Activated CD8-positive, alpha-beta T cell treated with anti-CD3 and anti-CD28 coated beads for 36 hours (primary cell): ENCODE data around the gene LIPJ. TPM values are rescaled to one million over a fixed set of nuclear protein-coding genes. Genes with fewer than 3 reads are reported as not detected.

ENCODE experiments used
- ATAC-seq: fragments of 200-7000 bp; cut with Tn5 transposase; one replicate; pipeline ENCODE4 v1.10.0; 2021; ENCODE audit warnings: mild to moderate bottlenecking, moderate library complexity
- CTCF ChIA-PET: fragments of 350-600 bp; sonication (Branson Sonifier 250); formaldehyde crosslinking; loops from one replicate; lab custom pipeline; 2021; ENCODE audit warnings: antibody characterized with exemption; lab: Charles Lee
- POLR2A ChIA-PET: fragments of 350-600 bp; sonication (Branson Sonifier 250); formaldehyde crosslinking; loops from one replicate; lab custom pipeline; 2021; ENCODE audit warnings: antibody characterized with exemption; lab: Charles Lee
- DNase-seq: peaks from one replicate; pipeline ENCODE4 v3.0.0-alpha.2; 2020
- H3K27ac Mint-ChIP-seq: one replicate; pipeline ENCODE4 v1.8.0; 2021; ENCODE audit warnings: mild to moderate bottlenecking, mixed read lengths
- H3K27me3 Mint-ChIP-seq: one replicate; pipeline ENCODE4 v1.8.0; 2021; ENCODE audit warnings: mixed read lengths
- H3K36me3 Mint-ChIP-seq: one replicate; pipeline ENCODE4 v1.8.0; 2021; ENCODE audit warnings: low read depth, mixed read lengths
- H3K4me1 Mint-ChIP-seq: one replicate; pipeline ENCODE4 v1.8.0; 2021; ENCODE audit warnings: low read depth, mixed read lengths
- H3K4me3 Mint-ChIP-seq: one replicate; pipeline ENCODE4 v1.8.0; 2021; ENCODE audit warnings: mild to moderate bottlenecking, moderate library complexity, mixed read lengths
- H3K9me3 Mint-ChIP-seq: one replicate; pipeline ENCODE4 v1.8.0; 2021; ENCODE audit warnings: mixed read lengths
- intact Hi-C: fragments of 100-400 bp; cut with micrococcal nuclease; formaldehyde crosslinking; loops from one replicate; pipeline ENCODE4 v1.10.0; 2022
- total RNA-seq, 2 experiments: library from RNA; stranded (reverse); gene quantifications; one replicate each; pipeline ENCODE4 v1.2.3, GENCODE V29; 2021
- TF ChIP-seq, protein P1 (sequence below): fragments of 200-600 bp; IDR thresholded peaks from one replicate; pipeline ENCODE4 v1.8.0; 2022; ENCODE audit warnings: antibody characterized with exemption, mild to moderate bottlenecking

Gene LIPJ, protein sequence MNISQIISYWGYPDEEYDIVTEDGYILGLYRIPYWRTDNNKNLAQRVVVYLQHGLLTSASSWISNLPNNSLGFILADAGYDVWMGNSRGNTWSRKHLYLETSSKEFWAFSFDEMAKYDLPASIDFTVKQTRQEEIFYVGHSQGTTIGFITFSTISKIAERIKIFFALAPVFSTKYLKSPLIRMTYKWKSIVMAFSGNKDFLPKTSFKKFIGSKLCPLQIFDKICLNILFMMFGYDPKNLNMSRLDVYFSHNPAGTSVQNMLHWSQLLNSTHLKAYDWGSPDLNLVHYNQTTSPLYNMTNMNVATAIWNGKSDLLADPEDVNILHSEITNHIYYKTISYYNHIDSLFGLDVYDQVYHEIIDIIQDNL
- not detected for total RNA-seq

GRCh38 chr10:88586462-88586861 is at the start of gene LIPJ:
Gene LIPJ, plus strand, starts transcription at chr10:88586762. Its CDS starts 3,926 bp downstream, at chr10:88590688.
- TF ChIP-seq, protein P1, sequence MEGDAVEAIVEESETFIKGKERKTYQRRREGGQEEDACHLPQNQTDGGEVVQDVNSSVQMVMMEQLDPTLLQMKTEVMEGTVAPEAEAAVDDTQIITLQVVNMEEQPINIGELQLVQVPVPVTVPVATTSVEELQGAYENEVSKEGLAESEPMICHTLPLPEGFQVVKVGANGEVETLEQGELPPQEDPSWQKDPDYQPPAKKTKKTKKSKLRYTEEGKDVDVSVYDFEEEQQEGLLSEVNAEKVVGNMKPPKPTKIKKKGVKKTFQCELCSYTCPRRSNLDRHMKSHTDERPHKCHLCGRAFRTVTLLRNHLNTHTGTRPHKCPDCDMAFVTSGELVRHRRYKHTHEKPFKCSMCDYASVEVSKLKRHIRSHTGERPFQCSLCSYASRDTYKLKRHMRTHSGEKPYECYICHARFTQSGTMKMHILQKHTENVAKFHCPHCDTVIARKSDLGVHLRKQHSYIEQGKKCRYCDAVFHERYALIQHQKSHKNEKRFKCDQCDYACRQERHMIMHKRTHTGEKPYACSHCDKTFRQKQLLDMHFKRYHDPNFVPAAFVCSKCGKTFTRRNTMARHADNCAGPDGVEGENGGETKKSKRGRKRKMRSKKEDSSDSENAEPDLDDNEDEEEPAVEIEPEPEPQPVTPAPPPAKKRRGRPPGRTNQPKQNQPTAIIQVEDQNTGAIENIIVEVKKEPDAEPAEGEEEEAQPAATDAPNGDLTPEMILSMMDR: no peak
- intact Hi-C loops: no loop called here
- Mint-ChIP-seq H3K27me3 (peaks cover 5% of the 10 kb centered on the region), H3K4me3 (no peak within 1 kb of the TSS), H3K9me3 (peaks cover 1% of the 10 kb centered on the region), H3K4me1 (peaks cover 11% of the 10 kb centered on the region), H3K27ac (no peak within 1 kb of the TSS), H3K36me3 (peaks cover 2% of the 10 kb centered on the region)
- no peak for DNase-seq
- ChIA-PET CTCF (no interaction called here), POLR2A (no interaction called here)
- ATAC-seq: no peak

DNA sequence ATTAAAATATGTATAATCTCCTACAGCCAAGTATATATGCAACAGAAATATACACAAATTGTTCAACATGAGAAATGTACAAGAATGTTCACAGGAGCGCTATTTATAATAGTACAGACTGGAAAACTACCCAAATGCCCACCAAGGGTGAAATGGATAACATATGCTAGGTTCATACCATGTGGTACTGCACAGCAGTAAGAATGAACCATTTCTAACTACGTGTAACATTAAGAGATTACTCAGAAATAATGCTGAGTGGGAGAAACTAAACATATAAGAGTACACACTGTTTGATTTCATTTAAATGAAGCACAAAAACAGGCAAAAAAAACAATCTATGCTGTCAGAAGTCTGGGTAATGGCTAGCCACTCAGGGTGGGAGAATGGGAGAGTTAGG is 49.2 kb upstream of the LIPJ start:
- no peaks in the 10 kb centered on the region for H3K36me3 Mint-ChIP-seq
- peaks cover 1% of the 10 kb centered on the region for H3K27me3 Mint-ChIP-seq
- H3K4me3 Mint-ChIP-seq: no peak overlapping the region
- no peaks in the 10 kb centered on the region for H3K4me1 Mint-ChIP-seq
- TF ChIP-seq, protein P1: no peak
- H3K9me3 Mint-ChIP-seq: no peaks in the 10 kb centered on the region
- intact Hi-C loops: no loop called here
- ChIA-PET POLR2A (no interaction called here), CTCF (no interaction called here)
- H3K27ac Mint-ChIP-seq: no peak overlapping the region
- DNase-seq (no peak), ATAC-seq (no peak)

DNA sequence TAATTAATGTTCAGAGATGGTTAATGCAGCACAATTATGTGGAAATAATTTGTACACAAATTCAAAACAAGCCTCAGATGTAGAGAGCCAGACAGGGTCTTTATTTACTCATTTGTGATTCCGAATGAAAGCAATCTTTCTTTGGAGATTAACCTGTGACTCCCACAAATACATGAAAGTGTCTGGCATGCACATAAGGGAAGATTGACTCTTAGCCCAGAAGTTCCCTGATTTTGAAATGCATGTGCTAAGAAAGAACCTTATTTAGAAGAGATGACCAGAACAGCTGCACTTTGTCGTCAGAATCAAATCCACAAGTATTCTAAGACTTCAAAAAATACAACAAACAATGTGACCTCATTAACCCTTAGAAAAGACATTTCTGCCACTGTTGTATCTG is 48.5 kb upstream of the LIPJ start:
- TF ChIP-seq, protein P1: no peak
- H3K36me3 Mint-ChIP-seq: no peaks in the 10 kb centered on the region
- ATAC-seq: no peak
- H3K9me3 Mint-ChIP-seq: no peaks in the 10 kb centered on the region
- POLR2A ChIA-PET: no interaction called here
- H3K27ac Mint-ChIP-seq: no peak overlapping the region
- intact Hi-C loops: no loop called here
- no peak overlapping the region for H3K4me3 Mint-ChIP-seq
- no peak for DNase-seq
- H3K27me3 Mint-ChIP-seq: peaks cover 1% of the 10 kb centered on the region
- CTCF ChIA-PET: no interaction called here
- H3K4me1 Mint-ChIP-seq: no peaks in the 10 kb centered on the region

DNA sequence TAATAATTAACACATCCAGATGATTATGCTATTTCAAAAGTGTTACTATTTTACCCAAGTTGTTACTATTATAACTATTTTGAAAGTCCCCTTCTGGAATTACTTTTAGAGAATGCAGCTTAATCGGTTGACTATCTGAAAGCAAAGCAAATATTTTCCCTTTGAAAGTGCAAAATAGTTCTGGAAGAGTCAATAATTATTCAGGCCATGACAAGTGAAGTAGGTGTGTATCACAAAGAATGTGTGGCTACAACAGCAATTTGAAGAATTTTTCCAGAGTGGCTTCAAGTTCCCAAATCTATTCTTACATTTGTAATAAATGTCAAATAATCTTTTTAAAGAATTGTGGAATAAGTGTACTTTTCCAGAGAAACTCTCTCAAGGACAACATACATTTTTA is 46.2 kb upstream of the LIPJ start:
- no peak overlapping the region for H3K27ac Mint-ChIP-seq
- CTCF ChIA-PET: interaction anchor here (1.6 kb wide), 1 partner anchor 13 kb away, joined by 5 read pairs; no protein-coding TSS in a partner anchor
- H3K36me3 Mint-ChIP-seq: no peaks in the 10 kb centered on the region

GRCh38 chr10:88541116-88541626 is 45.4 kb upstream of the LIPJ start:
- Mint-ChIP-seq H3K4me1 (no peaks in the 10 kb centered on the region), H3K27ac (no peak overlapping the region), H3K4me3 (no peak overlapping the region), H3K27me3 (peaks cover 1% of the 10 kb centered on the region), H3K36me3 (no peaks in the 10 kb centered on the region), H3K9me3 (no peaks in the 10 kb centered on the region)
- TF ChIP-seq, protein P1: no peak
- DNase-seq (no peak), ATAC-seq (no peak)
- ChIA-PET CTCF (no interaction called here), POLR2A (no interaction called here)
- intact Hi-C loops: no loop called here

More for the DNA sequence above, 46.2 kb upstream of the LIPJ start:
- peaks cover 1% of the 10 kb centered on the region for H3K27me3 Mint-ChIP-seq
- TF ChIP-seq, protein P1: no peak
- H3K4me1 Mint-ChIP-seq: no peaks in the 10 kb centered on the region
- intact Hi-C loops: no loop called here
- DNase-seq (no peak), ATAC-seq (no peak)
- no peaks in the 10 kb centered on the region for H3K9me3 Mint-ChIP-seq
- no peak overlapping the region for H3K4me3 Mint-ChIP-seq
- POLR2A ChIA-PET: no interaction called here
